Activated CD8-positive, alpha-beta memory T cell treated with anti-CD3 and anti-CD28 coated beads, Interleukin-2, amount 10 ng/mL, durations not matched to agents 7 days and 5 days (primary cell): Measurements from ENCODE around the gene SLC7A8. TPM values are rescaled to one million over a fixed set of nuclear protein-coding genes. Genes with fewer than 3 reads are reported as not detected.
"Not testable (repeated sequence)": the region's sequence is repeated elsewhere in the genome, so short reads cannot be mapped to it uniquely, and the experiment has no call there.

Experiments
- ATAC-seq: fragments of 150-1000 bp; cut with Tn5 transposase; one replicate; pipeline ENCODE4 v1.10.0; 2021; ENCODE audit warnings: moderate library complexity
- CTCF ChIA-PET: fragments of 350-600 bp; sonication (Branson Sonifier 250); formaldehyde crosslinking; loops from one replicate; lab custom pipeline; 2021; ENCODE audit warnings: antibody characterized with exemption; lab: Charles Lee
- DNase-seq: peaks from one replicate; pipeline ENCODE4 v3.0.0-alpha.2; 2020
- H3K27ac Mint-ChIP-seq: one replicate; pipeline ENCODE4 v1.8.0; 2021; ENCODE audit warnings: mild to moderate bottlenecking, mixed read lengths
- H3K27me3 Mint-ChIP-seq: one replicate; pipeline ENCODE4 v1.8.0; 2021; ENCODE audit warnings: mixed read lengths
- H3K36me3 Mint-ChIP-seq: one replicate; pipeline ENCODE4 v1.8.0; 2021; ENCODE audit warnings: mild to moderate bottlenecking, mixed read lengths
- H3K4me1 Mint-ChIP-seq: one replicate; pipeline ENCODE4 v1.8.0; 2021; ENCODE audit warnings: mixed read lengths
- H3K4me3 Mint-ChIP-seq: one replicate; pipeline ENCODE4 v1.8.0; 2021; ENCODE audit warnings: mild to moderate bottlenecking, moderate library complexity, mixed read lengths
- H3K9me3 Mint-ChIP-seq: one replicate; pipeline ENCODE4 v1.8.0; 2022; ENCODE audit warnings: low read depth, mixed read lengths
- total RNA-seq, 2 experiments: library from RNA; stranded (reverse); gene quantifications; one replicate each; pipeline ENCODE4 v1.2.3, GENCODE V29; 2021

SLC7A8 gene
- total RNA-seq, 2 experiments from 2014 or later = 0.54 to 0.91 TPM

- Mint-ChIP-seq H3K36me3 (no peaks in the 10 kb centered on the region), H3K9me3 (no peaks in the 10 kb centered on the region), H3K4me1 (peaks cover 9% of the 10 kb centered on the region), H3K27me3 (peaks cover 3% of the 10 kb centered on the region), H3K27ac (no peak overlapping the region), H3K4me3 (no peak overlapping the region)
- CTCF ChIA-PET = interaction anchor here (0.6 to 3.4 kb wide), 12 partner anchors 10 to 1856 kb away, joined by 3 to 25 read pairs (median 4); no protein-coding TSS in a partner anchor
- ATAC-seq = no peak
- no peak for DNase-seq
Measured at GRCh38 chr14:23109769-23110168, 73.7 kb downstream of the SLC7A8 start.

DNA sequence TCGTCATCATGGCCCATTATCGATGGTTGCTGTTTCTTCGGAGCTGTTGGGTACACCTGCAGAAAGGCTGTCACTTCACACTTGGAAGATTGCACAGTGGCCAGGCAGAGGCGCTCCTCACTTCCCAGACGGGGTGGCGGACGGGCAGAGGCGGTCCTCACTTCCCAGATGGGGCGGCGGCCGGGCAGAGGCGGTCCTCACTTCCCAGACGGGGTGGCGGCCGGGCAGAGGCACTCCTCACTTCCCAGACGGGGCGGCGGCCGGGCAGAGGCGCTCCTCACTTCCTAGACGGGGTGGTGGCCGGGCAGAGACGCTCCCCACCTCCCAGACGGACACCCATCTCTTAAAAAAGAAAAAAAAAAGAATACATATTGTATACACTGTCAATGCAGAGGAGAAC, 75.3 kb downstream of the SLC7A8 start:
- H3K27ac Mint-ChIP-seq, DNase-seq, H3K9me3 Mint-ChIP-seq, H3K36me3 Mint-ChIP-seq, H3K27me3 Mint-ChIP-seq, ATAC-seq, H3K4me3 Mint-ChIP-seq, H3K4me1 Mint-ChIP-seq: not testable (repeated sequence)
- CTCF ChIA-PET = interaction anchor here (1.4 to 3.4 kb wide), 4 partner anchors 13 to 40 kb away, joined by 4 to 25 read pairs (median 8); partner anchors contain the start of genes ACIN1 and C14orf119

- H3K27ac Mint-ChIP-seq, ATAC-seq, H3K4me3 Mint-ChIP-seq, H3K9me3 Mint-ChIP-seq, H3K4me1 Mint-ChIP-seq, H3K36me3 Mint-ChIP-seq, CTCF ChIA-PET, H3K27me3 Mint-ChIP-seq, DNase-seq: not testable (repeated sequence)
Measured at GRCh38 chr14:23107620-23108019, 75.8 kb downstream of the SLC7A8 start.

- Mint-ChIP-seq H3K9me3 (no peaks in the 10 kb centered on the region), H3K4me3 (no peak overlapping the region), H3K4me1 (no peaks in the 10 kb centered on the region), H3K27ac (no peak overlapping the region), H3K36me3 (no peaks in the 10 kb centered on the region), H3K27me3 (peaks cover 2% of the 10 kb centered on the region)
- CTCF ChIA-PET = interaction anchor here (1.0 to 1.5 kb wide), 2 partner anchors 9 to 12 kb away, joined by 3 read pairs; partner anchors contain the start of gene ACIN1
- no peak for ATAC-seq
- DNase-seq = no peak
Measured at GRCh38 chr14:23106747-23107045, 76.8 kb downstream of the SLC7A8 start.

DNA sequence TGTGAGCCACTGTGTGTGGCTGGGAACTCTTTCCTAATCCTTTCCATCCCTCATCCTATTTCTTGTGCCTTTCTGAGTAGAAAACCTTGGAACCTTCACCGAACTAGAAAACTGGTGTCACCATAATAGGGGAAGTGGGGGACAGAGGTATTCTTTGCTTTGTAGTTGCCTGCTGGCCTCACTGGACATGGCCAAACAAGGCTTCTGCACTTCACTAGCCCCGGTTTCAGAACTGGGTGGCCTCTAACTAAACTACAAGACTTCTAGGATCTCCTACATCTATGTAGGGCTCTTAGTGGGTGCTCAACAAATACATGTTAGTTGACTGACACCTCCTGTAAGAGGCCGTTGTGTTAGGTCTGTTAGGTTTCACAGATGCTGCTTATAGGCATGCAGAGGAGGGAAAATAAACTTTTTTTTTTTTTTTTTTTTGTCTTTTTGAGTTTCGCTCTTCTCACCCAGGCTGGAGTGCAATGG, 78.1 kb downstream of the SLC7A8 start:
- no peak for ATAC-seq
- Mint-ChIP-seq H3K27me3 (peaks cover 2% of the 10 kb centered on the region), H3K9me3 (no peaks in the 10 kb centered on the region), H3K27ac (no peak overlapping the region), H3K4me3 (no peak overlapping the region), H3K36me3 (no peaks in the 10 kb centered on the region), H3K4me1 (no peaks in the 10 kb centered on the region)
- no peak for DNase-seq
- CTCF ChIA-PET = no interaction called here

DNA sequence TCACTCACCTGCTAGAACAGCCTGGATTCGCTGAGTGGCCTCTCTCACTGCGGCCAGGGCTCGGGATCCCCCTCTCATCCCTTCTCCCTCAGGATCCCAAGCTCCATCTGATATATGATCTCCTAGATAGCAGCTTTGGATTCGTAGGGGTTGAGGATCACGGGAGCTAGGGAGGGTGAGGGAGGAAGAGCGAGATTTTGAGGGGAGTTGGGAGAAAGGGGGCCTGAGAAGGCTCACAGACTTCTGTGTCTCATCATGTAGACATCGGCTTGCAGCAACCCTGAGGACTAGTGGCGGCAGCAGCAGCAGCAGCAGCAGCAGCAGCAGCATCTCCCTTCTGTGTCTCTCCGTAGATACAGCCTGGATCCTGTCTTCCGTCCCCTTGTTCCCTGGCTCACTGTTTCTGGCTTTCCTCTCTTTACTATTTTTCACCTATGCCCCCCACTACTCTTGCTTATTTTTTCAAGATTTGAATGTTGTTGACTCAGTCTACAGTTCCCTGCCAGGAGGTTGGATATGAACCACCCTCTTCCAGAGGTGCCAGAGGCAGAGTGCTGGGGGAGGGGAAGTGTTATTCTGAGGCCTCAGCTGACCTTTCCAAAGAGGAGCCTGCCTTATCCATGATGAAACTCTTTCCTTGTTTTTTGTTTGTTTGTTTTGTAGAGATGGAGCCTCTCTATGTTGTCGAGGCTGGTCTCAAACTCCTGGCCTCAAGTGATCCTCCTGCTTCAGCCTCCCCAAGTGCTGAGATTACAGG, 78.7 kb downstream of the SLC7A8 start, which contains the start of gene CIROP:
CIROP (minus strand) TSS at position 399 of the 757 bp plus-strand sequence; CDS start at position 330, 69 bp downstream.
- ATAC-seq (no peak), DNase-seq (no peak)
- peaks cover 2% of the 10 kb centered on the region for H3K27me3 Mint-ChIP-seq
- H3K9me3 Mint-ChIP-seq = no peaks in the 10 kb centered on the region
- CTCF ChIA-PET = interaction anchor here (1.9 kb wide), 1 partner anchor 15 kb away, joined by 7 read pairs; no protein-coding TSS in a partner anchor
- no peak within 1 kb of the TSS for H3K4me3 Mint-ChIP-seq
- no peaks in the 10 kb centered on the region for H3K36me3 Mint-ChIP-seq
- H3K4me1 Mint-ChIP-seq = no peaks in the 10 kb centered on the region
- H3K27ac Mint-ChIP-seq = no peak within 1 kb of the TSS

DNA sequence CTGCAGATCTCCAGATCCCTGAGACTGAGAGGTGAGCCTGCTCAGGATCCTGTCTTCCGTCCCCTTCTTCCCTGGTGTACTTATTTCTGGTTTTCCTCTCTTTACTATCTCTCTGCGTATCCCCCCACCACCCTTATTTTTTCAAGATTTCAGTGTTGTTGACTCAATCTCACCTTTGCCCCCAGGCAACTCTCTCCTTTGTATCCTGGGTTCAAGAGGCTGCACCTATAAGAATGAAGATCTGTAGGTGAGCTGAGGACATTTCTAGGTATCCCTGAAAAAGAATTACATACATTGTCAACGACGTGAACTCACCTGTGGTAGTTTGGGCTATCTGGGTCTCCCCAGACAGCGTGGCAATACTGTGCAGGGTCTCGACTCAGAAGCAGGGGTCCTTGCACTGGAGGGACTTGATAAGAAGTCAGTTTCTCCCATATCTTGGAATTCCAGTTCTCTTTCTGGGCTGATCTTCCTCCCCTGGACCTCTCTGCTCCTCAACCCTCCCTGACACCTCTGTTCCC, 79.3 kb downstream of the SLC7A8 start:
- Mint-ChIP-seq H3K27ac (no peak overlapping the region), H3K9me3 (no peaks in the 10 kb centered on the region), H3K4me3 (no peak overlapping the region), H3K4me1 (no peaks in the 10 kb centered on the region), H3K27me3 (peaks cover 2% of the 10 kb centered on the region), H3K36me3 (peaks cover 2% of the 10 kb centered on the region)
- CTCF ChIA-PET = interaction anchor here (1.8 to 1.9 kb wide), 2 partner anchors 16 to 27 kb away, joined by 4 to 7 read pairs; no protein-coding TSS in a partner anchor
- ATAC-seq (no peak), DNase-seq (no peak)

DNA sequence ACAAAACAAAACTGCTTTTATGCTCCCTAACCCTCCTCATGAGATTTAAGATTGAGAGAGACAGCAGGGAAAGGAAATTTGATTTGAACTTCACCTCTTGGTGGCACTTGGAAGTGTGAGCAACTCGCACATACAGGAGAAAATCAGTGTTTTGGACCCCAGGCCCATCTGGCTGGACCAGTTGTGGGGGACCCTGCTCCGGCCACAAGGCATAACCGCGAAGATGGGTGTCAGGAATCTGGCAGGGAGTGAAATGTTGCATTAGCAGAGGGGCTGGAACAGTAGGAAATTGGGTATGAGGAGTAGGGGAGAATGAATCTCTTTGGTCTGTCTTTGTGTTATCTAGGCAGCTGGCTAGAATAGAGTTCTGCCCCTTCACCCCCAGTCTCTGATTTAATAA, 79.9 kb downstream of the SLC7A8 start:
- Mint-ChIP-seq H3K4me1 (no peaks in the 10 kb centered on the region), H3K4me3 (no peak overlapping the region), H3K27me3 (peaks cover 2% of the 10 kb centered on the region), H3K36me3 (peaks cover 6% of the 10 kb centered on the region), H3K27ac (no peak overlapping the region), H3K9me3 (no peaks in the 10 kb centered on the region)
- DNase-seq (no peak), ATAC-seq (no peak)
- CTCF ChIA-PET = interaction anchor here (1.8 to 1.9 kb wide), 2 partner anchors 17 to 27 kb away, joined by 4 to 7 read pairs; no protein-coding TSS in a partner anchor

GRCh38 chr14:23102801-23103200, 80.7 kb downstream of the SLC7A8 start:
- Mint-ChIP-seq H3K9me3 (no peaks in the 10 kb centered on the region), H3K27ac (no peak overlapping the region), H3K4me3 (no peak overlapping the region), H3K27me3 (peaks cover 2% of the 10 kb centered on the region), H3K36me3 (peaks cover 13% of the 10 kb centered on the region), H3K4me1 (peaks cover 1% of the 10 kb centered on the region)
- no peak for DNase-seq
- CTCF ChIA-PET = interaction anchor here (1.8 kb wide), 2 partner anchors 26 to 34 kb away, joined by 4 to 6 read pairs; no protein-coding TSS in a partner anchor
- ATAC-seq = no peak

- DNase-seq = no peak
- ATAC-seq = no peak
- Mint-ChIP-seq H3K9me3 (no peaks in the 10 kb centered on the region), H3K4me1 (peaks cover 8% of the 10 kb centered on the region), H3K27ac (no peak overlapping the region), H3K4me3 (no peak overlapping the region), H3K27me3 (peaks cover 2% of the 10 kb centered on the region), H3K36me3 (peaks cover 20% of the 10 kb centered on the region)
- CTCF ChIA-PET = interaction anchor here (1.6 to 1.8 kb wide), 3 partner anchors 18 to 33 kb away, joined by 4 to 6 read pairs (median 6); no protein-coding TSS in a partner anchor
Measured at GRCh38 chr14:23101986-23102625, 81.4 kb downstream of the SLC7A8 start.

DNA sequence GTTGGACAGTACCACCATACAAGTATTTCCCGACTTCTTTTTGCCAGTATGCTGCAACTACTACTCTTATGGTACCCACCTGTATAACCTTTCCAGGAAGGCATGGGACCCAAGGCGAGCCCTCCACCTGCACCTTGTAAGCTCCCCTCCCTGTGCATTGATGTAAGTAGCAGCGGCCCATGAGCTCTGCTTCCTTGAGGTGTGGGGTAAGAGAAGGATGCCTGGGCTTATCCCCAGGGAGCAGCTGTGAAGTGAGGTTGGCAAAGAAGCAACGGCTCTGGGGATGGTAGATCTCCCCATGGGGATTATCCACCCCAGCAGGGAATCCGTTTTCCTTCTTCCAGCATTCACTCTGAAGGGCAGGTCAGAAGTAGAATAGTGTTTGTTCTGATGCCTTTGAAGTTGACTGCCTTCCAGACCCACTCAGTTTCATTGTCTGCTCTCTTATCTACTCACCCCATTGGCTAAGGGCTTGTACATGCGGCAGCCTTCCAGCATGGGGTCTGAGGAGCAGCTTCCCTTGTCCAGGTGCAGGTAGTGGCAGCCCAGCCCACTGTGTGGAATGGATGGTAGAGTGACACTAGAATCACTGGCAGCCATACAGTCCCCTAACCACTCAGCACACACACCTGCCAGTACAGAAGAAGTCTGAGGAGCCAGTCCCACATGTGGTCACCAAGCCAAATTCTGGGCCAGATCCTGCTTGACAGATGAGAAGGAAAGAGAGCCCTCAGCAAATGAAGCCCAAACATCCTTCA, 82.1 kb downstream of the SLC7A8 start:
- ATAC-seq = no peak
- CTCF ChIA-PET = interaction anchor here (1.6 to 2.2 kb wide), 3 partner anchors 19 to 33 kb away, joined by 6 to 10 read pairs (median 6); no protein-coding TSS in a partner anchor
- peaks cover 2% of the 10 kb centered on the region for H3K27me3 Mint-ChIP-seq

DNA sequence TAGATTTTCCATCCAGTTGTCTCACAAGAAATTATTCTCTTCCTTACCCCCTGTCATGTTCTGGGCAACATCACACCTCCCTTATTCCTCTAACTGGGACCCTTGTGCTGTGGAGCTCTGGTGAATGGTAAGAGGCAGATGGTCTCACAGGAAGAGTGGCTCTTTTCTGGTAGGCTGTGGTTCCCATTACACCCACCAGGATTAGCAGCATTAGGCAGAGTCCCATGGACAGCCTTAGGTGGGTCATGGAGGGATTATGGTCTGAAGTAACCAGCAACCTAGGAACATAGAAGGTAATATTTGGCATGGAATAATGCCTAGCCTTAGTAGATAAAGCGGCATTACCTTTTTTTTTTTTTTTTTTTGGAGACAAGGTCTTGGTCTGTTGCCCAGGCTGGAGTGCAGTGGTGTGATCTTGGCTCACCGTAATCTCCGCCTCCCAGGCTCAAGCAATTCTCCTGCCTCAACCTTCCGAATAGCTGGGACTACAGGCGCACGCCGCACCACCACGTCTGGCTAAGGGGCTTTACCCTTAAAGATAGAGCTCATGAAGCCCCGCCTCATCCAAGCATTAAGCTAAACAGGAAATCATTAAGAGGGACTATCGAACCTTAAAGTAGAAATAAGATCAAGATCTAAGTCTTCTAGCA, 84.1 kb downstream of the SLC7A8 start:
- Mint-ChIP-seq H3K4me1 (peaks cover 16% of the 10 kb centered on the region), H3K27me3 (no peaks in the 10 kb centered on the region), H3K27ac (no peak overlapping the region), H3K9me3 (no peaks in the 10 kb centered on the region), H3K36me3 (peaks cover 23% of the 10 kb centered on the region), H3K4me3 (no peak overlapping the region)
- CTCF ChIA-PET = interaction anchor here (0.6 to 2.2 kb wide), 7 partner anchors 10 to 529 kb away, joined by 3 to 10 read pairs (median 3); no protein-coding TSS in a partner anchor
- DNase-seq (no peak), ATAC-seq (no peak)

More for the DNA sequence above, 82.1 kb downstream of the SLC7A8 start:
- H3K4me3 Mint-ChIP-seq = no peak overlapping the region
- no peaks in the 10 kb centered on the region for H3K9me3 Mint-ChIP-seq
- peaks cover 23% of the 10 kb centered on the region for H3K36me3 Mint-ChIP-seq
- H3K4me1 Mint-ChIP-seq = peaks cover 15% of the 10 kb centered on the region
- DNase-seq = no peak
- no peak overlapping the region for H3K27ac Mint-ChIP-seq
